NCI-H2029 (cell line): ENCODE measurements around the gene CAPN2.
"Not testable (repeated sequence)": the region's sequence is repeated elsewhere in the genome, so short reads cannot be mapped to it uniquely, and the experiment has no call there.

Experiments used
- DNase-seq: peaks from one replicate; lab custom pipeline; 2025; lab: John Stamatoyannopoulos, UW

The CAPN2 gene

DNA sequence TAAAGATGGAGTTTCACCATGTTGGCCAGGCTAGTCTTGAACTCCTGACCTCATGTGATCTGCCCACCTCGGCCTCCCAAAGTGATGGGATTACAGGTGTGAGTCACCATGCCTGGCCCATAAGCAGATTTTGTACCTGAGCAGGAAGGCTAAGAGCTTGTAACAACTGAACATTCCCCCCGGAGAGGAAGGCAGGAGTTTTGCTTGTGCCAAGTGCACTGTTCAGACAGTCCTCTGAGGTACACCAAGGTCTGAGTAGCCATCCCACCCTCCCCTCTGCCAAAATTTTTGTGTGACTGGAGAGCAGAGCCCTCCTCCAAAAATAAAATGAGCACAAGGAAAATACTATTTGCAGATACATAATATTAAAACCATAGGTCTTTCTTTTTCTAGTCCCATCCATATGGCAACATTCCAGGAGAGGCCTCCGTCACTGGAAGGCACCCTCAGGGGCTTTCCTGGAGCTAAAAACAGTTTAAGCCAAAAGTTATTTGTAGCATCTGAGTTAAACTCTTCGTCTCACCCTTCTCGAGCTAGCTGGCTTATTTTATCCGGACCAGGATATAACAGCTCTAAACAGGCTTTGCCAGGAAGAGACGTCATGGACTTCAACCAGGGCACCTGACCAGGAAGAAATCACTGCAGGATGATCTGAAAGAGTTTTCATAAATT lies 27.2 kb downstream of the CAPN2 start:
- DNase-seq: no peak

GRCh38 chr1:223740038-223740736 lies 27.8 kb downstream of the CAPN2 start:
- DNase-seq: not testable (repeated sequence)

GRCh38 chr1:223741861-223742260 lies 29.5 kb downstream of the CAPN2 start:
- DNase-seq: no peak

- peak; percentile 58 for DNase-seq
These were observed 30.6 kb downstream of the CAPN2 start for GRCh38 chr1:223742856-223743517.

DNA sequence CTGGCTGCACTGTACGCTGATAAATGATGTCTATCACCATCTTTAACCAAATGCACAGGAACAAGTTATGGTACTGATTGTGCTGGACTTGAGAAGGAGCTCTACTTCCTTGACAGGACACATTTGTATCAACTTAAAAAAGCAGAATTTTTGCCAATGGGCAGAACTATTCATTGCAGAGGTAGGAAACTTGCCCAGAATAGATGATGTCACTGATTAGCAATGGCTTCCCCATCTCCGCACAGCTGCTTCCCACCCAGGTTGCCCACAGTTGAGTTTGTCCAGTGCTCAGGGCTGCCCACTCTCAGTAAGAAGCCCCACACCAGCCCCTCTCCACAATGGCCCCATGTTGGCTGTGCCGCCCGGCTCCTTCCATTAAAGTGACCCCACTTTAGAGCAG lies 33.4 kb downstream of the CAPN2 start:
- no peak for DNase-seq

- DNase-seq: no peak
These were observed 35.5 kb downstream of the CAPN2 start for GRCh38 chr1:223747838-223748335.

DNA sequence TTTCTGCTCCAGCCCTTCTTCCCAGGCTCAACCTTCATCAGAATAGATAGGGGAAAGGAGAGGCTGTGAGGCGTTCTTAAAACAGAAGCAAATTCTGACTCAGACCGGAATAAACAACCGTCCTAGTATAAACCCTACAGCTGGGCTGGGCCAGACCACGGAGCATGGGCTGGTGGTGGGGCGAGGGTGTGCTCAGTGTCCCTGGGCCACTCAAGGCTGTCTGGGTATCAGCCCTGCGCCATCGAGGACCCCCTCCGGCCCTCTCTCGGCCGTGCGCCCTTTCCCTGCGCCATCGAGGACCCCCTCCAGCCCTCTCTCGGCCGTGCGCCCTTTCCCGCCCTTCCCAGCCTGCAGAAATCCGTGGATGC lies 36.0 kb downstream of the CAPN2 start:
- DNase-seq: no peak

GRCh38 chr1:223748773-223749733 lies 36.7 kb downstream of the CAPN2 start:
- no peak for DNase-seq

DNA sequence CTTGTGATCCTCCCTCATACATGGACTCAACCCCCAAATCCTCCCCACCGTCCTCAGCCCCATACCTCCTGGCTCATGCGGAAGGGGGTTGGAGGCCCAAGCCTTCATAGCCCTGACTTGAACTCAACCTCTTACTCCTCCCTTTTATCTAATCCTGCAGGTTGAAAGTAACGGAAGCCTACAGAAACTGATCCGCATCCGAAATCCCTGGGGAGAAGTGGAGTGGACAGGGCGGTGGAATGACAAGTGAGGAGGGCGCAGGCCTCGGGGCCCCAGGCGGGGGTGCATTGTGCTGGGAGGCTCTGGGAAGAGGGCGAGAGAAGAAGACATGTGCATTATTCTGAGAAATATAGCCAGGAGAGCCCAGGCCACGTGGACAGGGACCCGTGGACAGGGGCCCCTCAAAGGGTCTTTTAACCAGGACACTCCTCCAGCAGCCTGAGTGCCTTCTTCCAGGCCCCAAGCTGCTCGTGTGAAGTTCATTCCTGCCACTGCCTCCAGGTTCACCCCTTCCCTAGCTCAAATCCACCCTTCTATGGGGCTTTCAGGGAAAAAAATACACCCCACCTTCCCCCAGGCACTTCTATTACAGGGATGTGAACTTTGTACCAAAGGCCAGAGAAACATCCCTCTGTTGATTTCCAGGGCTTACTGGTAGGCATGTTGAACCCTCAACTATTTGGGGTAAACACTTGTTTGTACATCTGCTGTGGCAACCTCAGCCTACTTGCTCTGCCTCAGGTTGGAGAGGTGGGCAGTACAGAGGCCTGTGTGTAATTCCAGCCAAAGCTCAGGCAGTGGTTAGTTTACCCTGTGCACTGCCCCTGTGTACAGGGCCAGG lies 38.6 kb downstream of the CAPN2 start:
- DNase-seq: no peak

DNA sequence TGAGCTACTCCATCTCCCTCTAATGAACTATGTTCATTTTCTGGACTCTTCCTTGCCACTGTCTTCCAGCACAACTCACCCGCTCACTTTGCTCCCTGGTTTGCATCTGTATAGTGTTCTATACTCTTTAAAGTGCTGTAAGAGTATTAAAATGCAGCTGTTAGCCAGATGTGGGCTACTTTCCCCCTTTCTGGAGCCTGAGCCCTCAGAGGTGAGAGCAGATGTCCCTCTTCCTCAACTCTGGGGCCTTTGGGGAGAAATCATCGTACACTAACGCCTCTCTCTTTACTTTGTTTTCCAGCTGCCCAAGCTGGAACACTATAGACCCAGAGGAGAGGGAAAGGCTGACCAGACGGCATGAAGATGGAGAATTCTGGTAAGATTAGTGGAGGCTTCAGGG lies 39.4 kb downstream of the CAPN2 start:
- DNase-seq: no peak

- no peak for DNase-seq
These were observed 40.6 kb downstream of the CAPN2 start for GRCh38 chr1:223752721-223753515.

DNA sequence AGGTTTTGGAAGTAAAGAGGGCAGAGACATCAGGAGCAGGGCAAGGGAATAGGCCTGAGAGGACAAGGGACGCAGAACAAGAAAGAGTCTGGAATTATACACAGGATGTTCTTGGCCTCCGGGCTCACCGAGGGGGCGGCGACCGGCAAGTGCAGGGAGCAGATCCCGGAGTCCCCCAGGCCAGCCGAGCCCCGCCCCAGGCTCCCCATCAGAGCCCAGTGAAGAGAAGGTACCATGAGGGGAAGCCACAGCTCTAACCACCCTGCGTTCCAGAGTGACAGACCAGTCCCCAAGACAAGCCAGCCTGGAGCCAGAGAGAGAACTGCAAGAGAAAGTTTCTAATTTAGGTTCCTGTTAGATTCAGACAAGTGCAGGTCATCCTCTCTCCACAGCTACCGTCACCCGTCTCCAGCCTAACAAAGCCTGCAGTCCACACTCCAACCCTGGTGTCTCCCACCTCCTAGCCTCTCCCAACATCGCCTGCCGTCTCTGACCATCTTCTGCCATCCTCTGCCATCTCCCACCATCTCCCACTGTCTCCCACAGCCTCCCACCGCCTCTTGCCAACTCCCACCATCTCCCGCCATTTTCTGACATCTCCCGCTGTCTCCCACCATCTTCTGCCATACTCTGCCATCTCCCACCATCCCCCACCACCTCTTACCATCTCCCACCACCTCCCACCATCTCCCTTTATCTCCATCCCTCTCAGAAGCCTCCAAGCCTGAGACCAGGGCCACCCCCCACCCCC lies 42.5 kb downstream of the CAPN2 start:
- DNase-seq: no peak

GRCh38 chr1:223755432-223755792 lies 43.1 kb downstream of the CAPN2 start:
- DNase-seq: no peak

DNA sequence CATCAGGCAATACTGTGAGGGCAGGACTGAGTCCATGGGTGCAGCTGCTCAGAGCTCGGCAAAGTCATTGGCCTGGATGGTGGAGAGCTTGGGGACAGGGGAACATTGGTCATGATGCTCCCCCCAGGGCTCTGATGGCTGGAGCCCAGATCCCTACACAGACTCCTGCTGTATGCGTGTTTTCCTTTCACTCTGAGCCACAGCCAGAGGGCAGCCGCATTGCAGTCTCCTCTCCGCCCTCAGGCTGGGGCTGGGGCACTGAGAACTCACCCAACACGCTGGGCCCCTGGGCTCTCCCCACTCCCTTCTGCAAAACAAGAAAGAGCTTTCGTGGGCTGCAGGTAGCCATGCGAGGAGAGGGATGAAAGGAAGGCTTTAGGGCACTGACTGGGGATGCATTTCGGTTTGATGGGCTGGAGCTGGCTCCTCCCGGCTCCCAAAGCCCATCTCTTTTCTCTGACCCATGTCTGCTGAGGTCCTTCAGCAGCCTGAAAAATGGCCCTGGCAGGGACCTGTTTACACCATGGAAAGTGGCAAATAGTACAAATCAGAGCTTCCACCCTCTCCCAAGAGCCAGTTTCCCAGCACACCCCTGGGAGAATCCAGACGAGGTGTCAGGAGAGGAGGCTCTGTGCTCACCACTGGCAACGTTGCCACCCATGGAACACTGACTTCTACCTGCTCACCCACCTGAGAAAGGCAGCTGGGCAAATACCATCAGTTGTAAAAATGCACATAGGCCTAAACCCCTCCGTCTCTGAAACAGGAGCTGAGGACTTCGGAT lies 43.8 kb downstream of the CAPN2 start:
- DNase-seq: no peak

GRCh38 chr1:223756806-223757700 lies 44.7 kb downstream of the CAPN2 start:
- no peak for DNase-seq

- DNase-seq: no peak
These were observed 46.4 kb downstream of the CAPN2 start for GRCh38 chr1:223758734-223759133.

- DNase-seq: no peak
These were observed 46.9 kb downstream of the CAPN2 start for GRCh38 chr1:223759273-223759672.

GRCh38 chr1:223760833-223761232 lies 48.5 kb downstream of the CAPN2 start:
- no peak for DNase-seq
